MM.1S (cell line): Measurements from ENCODE around the gene RFK.

Experiments
- EZH2 ChIP-seq: fragments of 300-600 bp; sonication (generic); optimal IDR thresholded peaks from 2 replicates; pipeline ENCODE3; 2017; ENCODE audit warnings: low read depth, mild to moderate bottlenecking, antibody characterized with exemption, low read length, mixed read lengths
- EZH2phosphoT487 ChIP-seq: fragments of 300-600 bp; sonication (generic); IDR thresholded peaks from 2 replicates; pipeline ENCODE4 v1.6.1; 2018; ENCODE audit warnings: antibody characterized with exemption, low read length
- TF ChIP-seq, protein P1 (sequence below): fragments of 300-600 bp; sonication (generic); IDR thresholded peaks from 2 replicates; pipeline ENCODE4 v1.5.1; 2016; ENCODE audit warnings: antibody characterized with exemption, low read length, mixed read lengths

DNA sequence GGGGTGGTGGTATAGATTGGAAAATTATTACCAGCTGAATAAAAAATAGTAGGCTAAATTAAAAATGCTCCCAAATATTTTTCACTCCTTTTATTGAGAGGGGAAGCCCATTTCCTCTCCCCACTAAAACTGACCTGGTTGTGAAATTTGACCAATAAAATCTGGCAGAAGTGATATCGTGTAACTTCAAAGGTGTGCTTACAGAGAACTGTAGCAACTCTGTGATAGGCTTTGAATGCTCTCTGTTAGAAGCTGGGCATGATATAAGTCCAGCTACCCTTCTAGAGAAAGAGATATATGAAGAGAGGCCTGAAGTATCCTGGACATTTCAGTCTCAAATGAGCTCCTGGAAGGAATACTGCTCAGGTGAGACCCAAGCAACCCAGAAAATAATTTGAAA is 10.2 kb upstream of the RFK start:
- TF ChIP-seq, protein P1, sequence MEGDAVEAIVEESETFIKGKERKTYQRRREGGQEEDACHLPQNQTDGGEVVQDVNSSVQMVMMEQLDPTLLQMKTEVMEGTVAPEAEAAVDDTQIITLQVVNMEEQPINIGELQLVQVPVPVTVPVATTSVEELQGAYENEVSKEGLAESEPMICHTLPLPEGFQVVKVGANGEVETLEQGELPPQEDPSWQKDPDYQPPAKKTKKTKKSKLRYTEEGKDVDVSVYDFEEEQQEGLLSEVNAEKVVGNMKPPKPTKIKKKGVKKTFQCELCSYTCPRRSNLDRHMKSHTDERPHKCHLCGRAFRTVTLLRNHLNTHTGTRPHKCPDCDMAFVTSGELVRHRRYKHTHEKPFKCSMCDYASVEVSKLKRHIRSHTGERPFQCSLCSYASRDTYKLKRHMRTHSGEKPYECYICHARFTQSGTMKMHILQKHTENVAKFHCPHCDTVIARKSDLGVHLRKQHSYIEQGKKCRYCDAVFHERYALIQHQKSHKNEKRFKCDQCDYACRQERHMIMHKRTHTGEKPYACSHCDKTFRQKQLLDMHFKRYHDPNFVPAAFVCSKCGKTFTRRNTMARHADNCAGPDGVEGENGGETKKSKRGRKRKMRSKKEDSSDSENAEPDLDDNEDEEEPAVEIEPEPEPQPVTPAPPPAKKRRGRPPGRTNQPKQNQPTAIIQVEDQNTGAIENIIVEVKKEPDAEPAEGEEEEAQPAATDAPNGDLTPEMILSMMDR = no peak
- TF ChIP-seq EZH2 (no peak), EZH2phosphoT487 (no peak)
